GM18526 (cell line): ENCODE data around the gene FAT4.

Experiments
- POLR2A ChIP-seq: IDR thresholded peaks from 3 replicates; pipeline ENCODE4 v1.6.1; 2011; ENCODE audit not compliant: insufficient read length; ENCODE audit errors: extremely low read depth

The FAT4 gene

DNA sequence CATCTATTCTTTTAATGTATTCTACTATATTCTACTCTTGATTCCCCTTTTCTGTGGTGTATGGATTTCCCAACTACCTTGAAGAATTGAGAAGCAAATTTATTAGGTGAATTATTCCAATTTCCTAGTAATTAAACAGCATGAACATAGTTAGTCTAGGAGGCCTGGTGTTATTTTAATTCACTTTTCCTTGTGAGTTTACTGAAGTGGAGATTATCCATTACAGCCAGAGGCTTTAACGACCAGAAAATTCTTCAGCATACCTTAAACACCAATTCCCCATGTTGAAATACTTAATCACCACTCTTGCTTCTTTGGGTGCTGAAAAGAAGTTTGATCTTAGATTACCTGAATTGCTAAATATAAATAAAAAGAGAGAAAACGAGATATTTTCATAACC lies 29.4 kb downstream of the FAT4 start:
- TF ChIP-seq POLR2A: no peak

DNA sequence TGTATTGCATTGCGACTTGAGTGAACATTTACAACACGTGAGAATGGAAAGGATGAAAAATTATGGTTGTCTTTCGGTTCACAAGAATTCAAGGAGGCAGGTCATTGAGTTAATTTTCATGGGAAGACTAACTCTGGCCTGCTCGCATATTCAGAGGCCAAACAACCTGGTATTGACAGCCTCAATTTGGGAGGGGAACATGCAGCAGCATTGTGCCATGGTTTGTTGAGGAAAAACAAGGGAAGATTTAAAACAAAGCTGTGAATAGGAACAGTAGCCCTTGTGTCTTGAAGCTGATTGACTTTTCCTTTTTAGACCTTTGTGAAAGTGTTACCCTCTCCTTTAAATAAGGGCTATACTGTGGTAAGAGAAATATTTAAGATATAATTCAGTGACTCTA lies 31.9 kb downstream of the FAT4 start:
- TF ChIP-seq POLR2A: no peak

DNA sequence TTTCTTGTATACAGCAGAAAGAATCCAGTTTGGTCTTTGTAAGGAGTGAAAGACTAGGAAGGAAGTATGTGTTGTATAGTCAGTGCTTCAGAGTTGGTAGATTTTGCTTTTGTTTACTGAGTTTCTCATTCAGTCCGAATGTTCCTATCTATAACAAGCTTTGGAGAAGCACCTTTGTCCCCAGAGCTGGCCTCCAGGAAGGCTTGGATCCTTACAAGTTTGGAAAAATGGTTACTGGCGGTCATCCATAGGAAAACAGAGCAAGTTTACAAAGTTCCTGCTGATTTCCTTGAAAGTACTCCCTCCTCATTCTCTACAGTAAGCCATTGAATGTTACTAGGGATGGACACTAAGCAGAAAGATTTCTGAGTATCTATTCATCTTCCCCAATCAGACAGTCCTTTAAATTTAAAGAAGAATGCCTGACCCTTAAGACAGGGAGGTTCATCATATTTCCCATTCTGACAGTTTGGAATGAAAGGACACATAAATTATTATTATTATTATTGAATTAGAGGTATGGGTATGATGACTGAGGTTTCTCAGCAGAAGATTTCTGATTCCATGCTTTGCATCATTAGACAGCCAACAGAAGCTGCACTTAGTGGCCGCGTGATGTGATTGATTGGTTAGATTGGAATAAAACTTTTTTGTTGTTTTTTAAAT lies 35.8 kb downstream of the FAT4 start:
- no peak for TF ChIP-seq POLR2A

DNA sequence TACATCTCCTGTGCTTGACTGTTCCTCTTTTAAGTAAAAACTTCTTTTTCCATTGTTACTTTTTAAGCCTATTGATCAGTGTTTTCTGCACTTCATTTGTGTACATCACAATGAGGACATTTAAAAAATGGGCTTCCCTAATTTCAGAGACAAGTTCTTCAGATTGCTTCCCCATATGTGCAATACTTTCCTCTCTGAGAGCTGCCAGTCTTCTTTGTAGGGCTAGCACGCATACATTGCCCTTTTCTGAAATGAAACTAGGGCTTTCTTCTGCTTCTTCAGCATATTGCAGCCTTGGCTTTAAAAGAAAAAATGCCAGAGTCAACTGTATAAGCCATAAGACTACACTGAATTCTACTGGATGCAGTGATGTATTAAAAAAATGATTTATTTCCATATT lies 37.8 kb downstream of the FAT4 start:
- TF ChIP-seq POLR2A: no peak

DNA sequence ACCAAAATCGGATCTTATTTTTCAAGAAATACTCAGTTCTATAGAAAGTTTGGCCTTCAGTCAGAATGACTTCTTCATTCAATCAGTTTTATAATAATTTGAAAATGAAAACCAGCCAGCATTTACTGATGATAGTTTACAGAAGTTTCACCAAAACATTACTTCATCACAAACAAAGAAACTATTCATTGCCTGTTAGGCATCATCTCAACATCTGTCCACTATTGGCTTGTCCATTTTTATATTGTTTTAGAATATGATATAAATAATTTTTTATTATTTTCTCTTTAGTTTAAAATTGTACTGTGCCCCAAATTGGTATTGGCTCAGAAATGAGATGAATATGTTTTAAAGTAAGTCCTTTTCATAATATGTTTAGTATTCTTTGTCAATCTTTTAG lies 38.4 kb downstream of the FAT4 start:
- TF ChIP-seq POLR2A: no peak

DNA sequence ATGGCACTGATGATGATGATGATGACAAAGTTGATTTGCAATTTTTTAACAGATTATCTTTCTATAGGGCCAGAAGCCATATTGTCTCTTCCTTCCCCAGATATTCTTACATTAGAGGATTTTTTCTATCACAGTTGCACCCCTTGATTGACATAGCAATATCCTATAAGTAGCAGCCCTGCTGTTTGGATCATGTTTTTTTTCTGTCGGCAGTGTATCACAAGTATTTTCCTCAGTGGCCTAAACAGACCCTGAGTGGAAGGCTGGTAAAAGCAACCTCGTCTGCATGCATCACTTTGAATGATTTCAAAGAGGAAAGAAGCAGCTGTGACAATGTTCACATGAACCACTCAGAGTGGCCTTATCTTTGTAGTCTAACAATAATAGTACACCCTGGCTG lies 41.0 kb downstream of the FAT4 start:
- TF ChIP-seq POLR2A: no peak

DNA sequence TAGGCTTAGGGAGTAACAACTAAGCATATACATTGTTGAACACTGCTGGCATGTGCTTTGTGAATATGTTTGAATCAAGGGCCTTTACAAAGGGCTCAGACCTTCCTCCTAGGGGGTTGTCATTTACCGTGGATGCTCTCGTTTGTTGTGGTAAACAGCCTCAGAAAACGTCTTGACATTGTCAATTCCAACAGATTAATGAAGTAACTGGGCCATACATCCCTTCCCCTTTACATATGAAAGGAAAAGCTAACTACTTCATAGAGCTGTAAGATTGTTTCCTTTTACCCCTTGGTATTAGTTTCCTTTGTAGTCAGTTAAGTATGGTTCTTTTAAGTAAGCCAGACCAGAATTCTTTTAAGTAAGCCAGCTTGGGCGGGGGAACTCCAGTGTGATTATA lies 42.9 kb downstream of the FAT4 start:
- no peak for TF ChIP-seq POLR2A

DNA sequence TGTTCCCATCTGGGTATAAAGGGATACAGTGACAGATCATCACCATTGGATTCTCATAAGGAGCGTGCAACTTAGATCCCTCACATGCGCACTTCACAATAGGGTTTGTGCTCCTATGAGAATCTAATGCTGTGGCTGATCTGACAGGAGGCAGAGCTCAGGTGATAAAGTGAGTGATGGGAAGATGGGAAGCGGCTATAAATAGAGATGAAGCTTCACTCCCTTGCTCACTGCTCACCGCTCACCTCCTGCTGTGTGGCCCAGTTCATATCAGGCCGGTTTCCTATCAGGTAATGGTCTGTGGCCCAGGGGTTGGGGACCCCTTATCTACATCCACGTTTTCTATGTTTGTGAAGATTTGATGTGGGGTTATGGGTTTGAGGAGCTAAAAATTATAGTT lies 43.7 kb downstream of the FAT4 start:
- no peak for TF ChIP-seq POLR2A

DNA sequence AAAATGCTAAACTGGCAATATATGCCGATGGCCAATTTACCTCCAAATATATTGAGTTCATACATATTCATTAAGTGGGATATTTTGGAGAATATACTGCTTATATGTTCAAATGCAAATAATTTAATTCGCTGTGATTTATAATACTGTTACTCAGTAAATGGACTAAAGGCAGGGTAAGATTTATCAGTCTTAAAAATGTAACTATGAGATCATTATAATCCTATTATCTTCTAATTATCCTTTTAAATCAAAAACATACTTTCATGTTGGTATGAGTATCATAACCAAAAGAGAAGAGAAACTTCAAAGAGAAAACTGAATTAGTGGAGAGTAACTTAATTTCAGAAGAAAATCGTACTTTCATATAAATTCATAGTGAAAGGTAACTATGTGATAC lies 44.6 kb downstream of the FAT4 start:
- no peak for TF ChIP-seq POLR2A

DNA sequence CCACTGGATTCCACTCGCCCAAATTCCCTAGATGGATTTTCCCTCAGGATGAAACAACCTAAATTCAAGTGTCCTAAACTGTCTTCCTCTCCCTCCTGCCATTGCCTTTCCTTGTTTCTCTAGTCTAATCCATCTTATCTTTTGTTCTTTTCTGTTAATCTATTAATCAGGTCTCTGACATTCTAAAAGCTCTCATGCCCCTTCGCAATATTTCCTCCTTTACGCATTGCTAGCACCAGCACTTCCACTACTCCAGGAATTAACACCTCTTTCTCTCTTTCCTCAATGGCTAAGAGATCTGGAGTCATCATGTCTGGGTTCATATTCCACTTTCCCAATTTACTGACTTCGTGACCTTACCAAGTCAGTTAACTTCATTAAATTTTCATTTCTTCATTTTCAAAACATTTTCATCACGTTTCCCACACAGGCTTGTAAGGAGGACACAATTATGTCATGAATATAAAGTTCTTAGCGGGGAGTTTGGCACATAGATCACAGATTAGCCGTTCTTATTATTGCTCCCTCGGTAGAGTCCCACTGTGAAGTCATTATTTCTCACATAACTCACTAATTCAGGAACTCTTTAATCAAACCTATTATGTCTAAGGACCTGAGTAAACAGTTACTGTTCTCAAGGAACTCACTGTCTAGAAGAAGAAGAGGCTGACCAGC lies 45.3 kb downstream of the FAT4 start:
- TF ChIP-seq POLR2A: no peak

DNA sequence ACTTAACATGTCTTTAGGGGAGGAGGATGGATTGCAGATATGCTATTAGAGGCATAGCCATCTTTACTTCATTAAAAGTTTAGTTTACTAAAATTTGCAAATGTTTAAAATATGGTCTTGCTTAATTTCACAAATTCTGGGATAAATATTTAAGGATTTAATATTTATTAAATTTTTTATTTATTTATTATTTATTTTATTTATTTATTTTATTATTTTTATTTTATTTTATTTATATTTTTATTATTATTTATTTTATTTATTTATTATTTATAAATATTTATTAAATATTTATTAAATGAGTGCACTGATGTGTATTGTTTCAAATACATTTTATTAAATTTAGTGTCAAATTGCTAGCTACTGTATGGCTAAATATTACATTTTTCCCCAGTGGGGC lies 46.0 kb downstream of the FAT4 start:
- TF ChIP-seq POLR2A: no peak
